H1 (cell line): ENCODE data around the gene VCP. TPM values are rescaled to one million over a fixed set of nuclear protein-coding genes. Genes with fewer than 3 reads are reported as not detected.
A peak's percentile ranks its signal among the peaks of the same experiment; 100 is the strongest.

Experiments
- CTCF ChIA-PET: fragments of 300-600 bp; sonication (Branson Sonifier 250); formaldehyde crosslinking; loops from one replicate; lab custom pipeline; 2021; ENCODE audit not compliant: partially characterized antibody; lab: Charles Lee
- POLR2A ChIA-PET: fragments of 300-600 bp; sonication (Branson Sonifier 250); formaldehyde crosslinking; loops from one replicate; lab custom pipeline; 2021; ENCODE audit warnings: inconsistent platforms; ENCODE audit not compliant: partially characterized antibody; lab: Charles Lee
- DNase-seq, 2 experiments: peaks; one replicate each; pipeline versions ENCODE4 v3.0.0 to v3.0.0-alpha.2; 2010 to 2022; ENCODE audit warnings: low spot score in 2 of 2, low read depth in 1 of 2, mixed read lengths in 1 of 2
- FAIRE-seq: peaks from 2 replicates; lab custom pipeline; 2011; peaks lifted over from hg19 to GRCh38; lab: Jason Lieb, UNC
- H2AFZ ChIP-seq: 2 replicates; pipeline ENCODE4 v1.8.1; 2012; ENCODE audit warnings: low read length, inconsistent platforms
- H2AK5ac ChIP-seq: 2 replicates; pipeline ENCODE4 v1.6.1; 2013; ENCODE audit warnings: low read depth, low read length
- H2BK120ac ChIP-seq: replicated peaks from 2 replicates; pipeline ENCODE3; 2013; ENCODE audit warnings: low read depth, low read length, inconsistent platforms
- H2BK12ac ChIP-seq: 2 replicates; pipeline ENCODE4 v1.6.1; 2013; ENCODE audit warnings: low read depth, low read length
- H2BK15ac ChIP-seq: 2 replicates; pipeline ENCODE4 v1.6.1; 2013; ENCODE audit warnings: low read length
- H2BK20ac ChIP-seq: 2 replicates; pipeline ENCODE4 v1.6.1; 2013; ENCODE audit warnings: low read length
- H2BK5ac ChIP-seq: 2 replicates; pipeline ENCODE4 v1.6.1; 2013; ENCODE audit warnings: low read depth, low read length
- H3K14ac ChIP-seq: 2 replicates; pipeline ENCODE4 v1.6.1; 2013; ENCODE audit warnings: inconsistent platforms; ENCODE audit not compliant: insufficient read length
- H3K18ac ChIP-seq: 2 replicates; pipeline ENCODE4 v1.6.1; 2013; ENCODE audit warnings: low read length; ENCODE audit errors: extremely low read depth
- H3K23ac ChIP-seq: 2 replicates; pipeline ENCODE4 v1.6.1; 2013; ENCODE audit warnings: inconsistent platforms; ENCODE audit not compliant: insufficient read length
- H3K23me2 ChIP-seq: 2 replicates; pipeline ENCODE4 v1.6.1; 2013; ENCODE audit warnings: low read depth, low read length
- H3K27ac ChIP-seq: 2 replicates; pipeline ENCODE4 v1.6.1; 2011; ENCODE audit warnings: low read depth, low read length, inconsistent platforms
- H3K27me3 ChIP-seq, 4 experiments: replicated peaks in 1 of 4; 1 replicate in 1 of 4; 2 replicates in 3 of 4; pipeline versions ENCODE4 v1.6.1 to v1.8.1; 2011 to 2013; ENCODE audit warnings: low read length in 3 of 4, mild to moderate bottlenecking in 3 of 4, inconsistent platforms in 2 of 4, mixed read lengths in 2 of 4, moderate library complexity in 1 of 4; ENCODE audit not compliant: control insufficient read depth in 3 of 4, insufficient read depth in 3 of 4; ENCODE audit errors: extremely low read depth in 1 of 4
- H3K36me3 ChIP-seq, 4 experiments: 2 replicates each; pipeline versions ENCODE4 v1.6.1 to v1.8.1; 2011 to 2013; ENCODE audit warnings: mild to moderate bottlenecking in 4 of 4, low read length in 3 of 4, moderate library complexity in 2 of 4, control low read depth in 1 of 4, inconsistent platforms in 1 of 4; ENCODE audit not compliant: insufficient read depth in 4 of 4, control insufficient read depth in 2 of 4
- H3K4ac ChIP-seq: replicated peaks from 2 replicates; pipeline ENCODE3; 2013; ENCODE audit warnings: low read length, low read depth, mixed read lengths, inconsistent platforms; ENCODE audit not compliant: insufficient read length
- H3K4me1 ChIP-seq, 4 experiments: replicated peaks in 1 of 4; 1 replicate in 1 of 4; 2 replicates in 3 of 4; pipeline versions ENCODE4 v1.6.1 to v1.8.1; 2011 to 2013; ENCODE audit warnings: low read length in 3 of 4, inconsistent platforms in 2 of 4, mixed read lengths in 1 of 4; ENCODE audit not compliant: insufficient read depth in 4 of 4, control insufficient read depth in 3 of 4
- H3K4me2 ChIP-seq, 2 experiments: 2 replicates each; pipeline versions ENCODE4 v1.6.1 to v1.8.1; 2011 to 2013; ENCODE audit warnings: low read depth in 2 of 2, low read length in 2 of 2, control low read depth in 1 of 2, inconsistent platforms in 1 of 2, mild to moderate bottlenecking in 1 of 2; ENCODE audit not compliant: insufficient read depth in 1 of 2
- H3K4me3 ChIP-seq, 4 experiments: fragments of 200-600, 300-600 bp in 1 of 4; sonication (generic), shearing (Covaris generic), sonication (Bioruptor Twin) in 1 of 4; 2 replicates each; pipeline versions ENCODE4 v1.5.1 to v1.8.1; 2011 to 2016; ENCODE audit warnings: low read length in 4 of 4, low read depth in 3 of 4, control low read depth in 2 of 4, inconsistent platforms in 2 of 4, mild to moderate bottlenecking in 2 of 4, mixed read lengths in 1 of 4, moderate library complexity in 1 of 4; ENCODE audit not compliant: insufficient read depth in 2 of 4; ENCODE audit errors: extremely low read depth in 1 of 4
- H3K56ac ChIP-seq: replicated peaks from 2 replicates; pipeline ENCODE3; 2013; ENCODE audit warnings: low read depth, mild to moderate bottlenecking, mixed read lengths, low read length, inconsistent platforms; ENCODE audit not compliant: insufficient read length
- H3K79me1 ChIP-seq: 2 replicates; pipeline ENCODE4 v1.6.1; 2013; ENCODE audit warnings: low read depth, low read length, control low read depth
- H3K79me2 ChIP-seq, 2 experiments: 2 replicates each; pipeline versions ENCODE4 v1.6.1 to v1.8.1; 2012 to 2013; ENCODE audit warnings: low read length in 2 of 2, mild to moderate bottlenecking in 2 of 2, inconsistent platforms in 1 of 2; ENCODE audit not compliant: insufficient read depth in 2 of 2, control insufficient read depth in 1 of 2
- H3K9ac ChIP-seq, 4 experiments: replicated peaks in 1 of 4; 1 replicate in 1 of 4; 2 replicates in 3 of 4; pipeline versions ENCODE4 v1.6.1 to v1.8.1; 2011 to 2013; ENCODE audit warnings: low read depth in 3 of 4, low read length in 3 of 4, control low read depth in 2 of 4, mild to moderate bottlenecking in 2 of 4, moderate library complexity in 2 of 4, inconsistent platforms in 1 of 4; ENCODE audit errors: extremely low read depth in 1 of 4
- H3K9me3 ChIP-seq, 2 experiments: 2 replicates each; pipeline versions ENCODE4 v1.6.1 to v1.8.1; 2012 to 2013; ENCODE audit warnings: mild to moderate bottlenecking in 2 of 2, moderate library complexity in 2 of 2, control low read depth in 1 of 2, inconsistent platforms in 1 of 2, low read depth in 1 of 2, low read length in 1 of 2, mixed read lengths in 1 of 2; ENCODE audit not compliant: insufficient read depth in 2 of 2
- H4K20me1 ChIP-seq, 2 experiments: replicated peaks in 1 of 2; 2 replicates each; pipeline versions ENCODE3 to v1.8.1; 2011 to 2013; ENCODE audit warnings: inconsistent platforms in 2 of 2, low read length in 2 of 2, mild to moderate bottlenecking in 1 of 2; ENCODE audit not compliant: insufficient read depth in 2 of 2, control insufficient read depth in 1 of 2
- H4K5ac ChIP-seq: 2 replicates; pipeline ENCODE4 v1.6.1; 2013; ENCODE audit warnings: low read length, low read depth, mixed read lengths, inconsistent platforms; ENCODE audit not compliant: insufficient read length
- H4K8ac ChIP-seq: 2 replicates; pipeline ENCODE4 v1.8.0; 2013; ENCODE audit warnings: mild to moderate bottlenecking, moderate library complexity, low read length, inconsistent platforms; ENCODE audit not compliant: insufficient read depth; ENCODE audit errors: extremely low read depth
- H4K91ac ChIP-seq: replicated peaks from 2 replicates; pipeline ENCODE3; 2013; ENCODE audit warnings: low read length, mixed read lengths, inconsistent platforms; ENCODE audit not compliant: insufficient read length
- CTCF ChIP-seq, 3 experiments: IDR thresholded peaks; 1 replicate in 2 of 3; 2 replicates in 1 of 3; pipeline versions ENCODE4 v1.5.1 to v1.6.1; 2011; ENCODE audit warnings: low read length in 3 of 3, mild to moderate bottlenecking in 3 of 3, inconsistent platforms in 2 of 3, low read depth in 1 of 3, moderate library complexity in 1 of 3; ENCODE audit not compliant: insufficient read depth in 1 of 3; ENCODE audit errors: control extremely low read depth in 1 of 3
- HDAC2 ChIP-seq, 2 experiments: fragments of 300-600 bp in 1 of 2; sonication (generic) in 1 of 2; IDR thresholded peaks; 2 replicates each; pipeline ENCODE4 v1.6.1; 2011 to 2012; ENCODE audit warnings: low read depth in 2 of 2, low read length in 2 of 2, mild to moderate bottlenecking in 2 of 2, moderate library complexity in 2 of 2, borderline replicate concordance in 1 of 2, inconsistent platforms in 1 of 2
- POU5F1 ChIP-seq: IDR thresholded peaks from 2 replicates; pipeline ENCODE4 v1.6.1; 2011; ENCODE audit warnings: low read depth, mild to moderate bottlenecking, low read length, moderate library complexity
- RFX5 ChIP-seq: IDR thresholded peaks from 2 replicates; pipeline ENCODE4 v1.6.1; 2011; ENCODE audit warnings: low read depth, low read length, improper control_type of control experiment, borderline replicate concordance
- USF2 ChIP-seq: IDR thresholded peaks from 2 replicates; pipeline ENCODE4 v1.6.1; 2011; ENCODE audit warnings: low read length, improper control_type of control experiment
- WGBS, 2 experiments: shearing (Covaris generic) in 1 of 2; methylation state at CpG; one replicate each; pipeline versions ENCODE4 v1.1.6 to v1.1.7; 2013 to 2015; ENCODE audit warnings: low lambda C conversion rate in 2 of 2, mixed read lengths in 2 of 2, inconsistent platforms in 1 of 2, low coverage in 1 of 2, missing lambda C conversion rate in 1 of 2; ENCODE audit not compliant: insufficient replicate concordance in 2 of 2, insufficient coverage in 1 of 2, insufficient read length in 1 of 2; ENCODE audit errors: extremely low coverage in 1 of 2, missing lambda C conversion rate in 1 of 2; 5-methylcytosine and 5-hydroxymethylcytosine counted together
- polyA plus RNA-seq, 7 experiments: library from polyadenylated mRNA; depleted of rRNA in 3 of 7; stranded (reverse) in 5 of 7; unstranded in 2 of 7; fragments of >200 nt in 5 of 7; fragments of 200-250 nt in 2 of 7; gene quantifications; 1 replicate in 5 of 7; 2 replicates in 1 of 7; 4 replicates in 1 of 7; pipeline versions ENCODE4 v1.2.1 to v1.2.3, GENCODE V29; 2011 to 2013; ENCODE audit warnings: missing spikeins in 2 of 7, mixed read lengths in 2 of 7
- total RNA-seq: library from RNA; stranded (reverse); fragmentation: NEBNext Ultra II Directional; extraction: Animal tissue kit (Norgen Biotek cat#: 25700); gene quantifications from 2 replicates; pipeline ENCODE4 v1.2.1, GENCODE V29; 2021

The VCP gene
- total and polyA plus RNA-seq, 2 of the 8 experiments (the other 6 are each of a cell fraction or from before 2014, with no cell fraction given) = 173 to 375 TPM

GRCh38 chr9:35035851-35036701 is 36.3 kb downstream of the VCP start:
- Histone ChIP-seq H3K14ac (no peak overlapping the region), H3K27me3 (no peaks in the 10 kb centered on the region), H3K4me3 (no peak overlapping the region), H3K4me2 (no peak overlapping the region), H4K8ac (0 out of 2 replicates have a peak overlapping the region, but pooled peaks have one; percentile 22), H3K36me3 (no peaks in the 10 kb centered on the region), H3K79me1 (no peaks in the 10 kb centered on the region), H3K79me2 (no peaks in the 10 kb centered on the region), H3K9ac (no peak overlapping the region), H4K5ac (no peak overlapping the region), H3K56ac (no peak overlapping the region), H4K91ac (no peak overlapping the region), H3K4ac (no peak overlapping the region), H3K4me1 (no peaks in the 10 kb centered on the region), H2AFZ (no peak overlapping the region), H2BK15ac (no peak overlapping the region), H2BK12ac (no peak overlapping the region), H2AK5ac (0 out of 2 replicates have a peak overlapping the region, but pooled peaks have one; percentile 13), H3K18ac (no peak overlapping the region), H2BK120ac (no peak overlapping the region), H3K23ac (no peak overlapping the region), H3K9me3 (no peaks in the 10 kb centered on the region; a peak in 1 of 4 replicates), H4K20me1 (no peaks in the 10 kb centered on the region), H2BK20ac (no peak overlapping the region), H3K23me2 (no peaks in the 10 kb centered on the region), H2BK5ac (no peak overlapping the region), H3K27ac (no peak overlapping the region)
- TF ChIP-seq HDAC2 (IDR thresholded peaks at IDR 0.05; ENCODE audit: borderline replicate concordance in 1 of 2, low read depth in 2 of 2, low read length in 2 of 2) (no peak), CTCF (IDR thresholded peaks at IDR 0.05; ENCODE audit: control extremely low read depth in 1 of 3, insufficient read depth in 1 of 3, low read depth in 1 of 3, low read length in 3 of 3) (0 out of 4 replicates have a peak, but pooled peaks of 1 of the 3 experiments have one; percentile 0), POU5F1 (no peak), RFX5 (no peak), USF2 (no peak)
- FAIRE-seq (no peak), DNase-seq (peak in 1 of 2 experiments; percentile 39)
- POLR2A ChIA-PET = interaction anchor here (0.9 to 1.3 kb wide), 3 partner anchors 15 to 35 kb away, joined by 3 to 5 read pairs (median 3); no protein-coding TSS in a partner anchor
- CTCF ChIA-PET = interaction anchor here (0.6 to 1.6 kb wide), 5 partner anchors 9 to 51 kb away, joined by 3 to 9 read pairs (median 3); no protein-coding TSS in a partner anchor
- 82% methylated on average over 41 of the region's 48 CpGs; no CpG with 5 or more reads in 1 of the 2 experiments for WGBS, 2 experiments
